ENCODE data around the gene PDE5A.

GRCh38 chr4:119646347-119647071, 17.9 kb upstream of the PDE5A start:
- TF ChIP-seq CTCF (IDR thresholded peaks at IDR 0.05) (no peak), EP300 (IDR thresholded peaks at IDR 0.05) (no peak), POLR2A (IDR thresholded peaks at IDR 0.05; ENCODE audit: low read depth) (no peak), POLR2AphosphoS5 (IDR thresholded peaks at IDR 0.05) (no peak)
